Measurements from ENCODE around the gene IMMP1L.

Gene IMMP1L

DNA sequence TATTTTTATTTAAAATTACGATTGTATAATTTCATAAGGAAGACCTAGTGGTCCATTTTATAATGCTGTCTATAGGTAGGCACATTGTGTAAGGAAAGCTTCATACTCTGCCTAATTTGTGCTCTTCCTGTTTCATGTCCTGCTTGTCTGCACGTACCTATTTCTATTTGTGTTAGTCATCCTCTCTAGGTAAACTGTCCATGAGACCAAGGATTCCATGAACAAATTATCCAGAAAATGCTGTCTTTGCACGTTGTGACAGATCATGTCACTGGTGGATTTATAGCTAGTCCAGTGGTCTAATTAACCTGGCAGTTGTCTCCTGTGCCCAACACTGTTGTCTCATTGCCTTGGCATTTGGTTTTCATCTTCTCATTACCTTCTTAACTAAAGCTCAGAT is 95.1 kb downstream of the IMMP1L start:
- Histone ChIP-seq H3K79me2 (ENCODE audit: low read length) (no peaks in the 10 kb centered on the region), H3K9ac (ENCODE audit: low read length) (no peak overlapping the region), H4K20me1 (ENCODE audit: insufficient read depth, low read length) (no peaks in the 10 kb centered on the region), H3K9me2 (replicated peaks; ENCODE audit: insufficient read depth, low read length) (no peaks in the 10 kb centered on the region), H3K9me3 (replicated peaks; ENCODE audit: insufficient read depth, low read length) (no peaks in the 10 kb centered on the region), H3F3A (ENCODE audit: insufficient read depth, low read length) (no peaks in the 10 kb centered on the region), H3K27ac (ENCODE audit: low read length) (no peak overlapping the region), H3K27me3 (replicated peaks; ENCODE audit: insufficient read depth, low read length) (no peaks in the 10 kb centered on the region), H3K4me1 (ENCODE audit: low read length) (no peaks in the 10 kb centered on the region), H3K36me3 (replicated peaks; ENCODE audit: insufficient read depth, low read length) (no peaks in the 10 kb centered on the region), H3K4me2 (ENCODE audit: low read depth, low read length) (no peak overlapping the region), H3K4me3 (ENCODE audit: low read length) (no peak overlapping the region), H2AFZ (ENCODE audit: low read length) (no peak overlapping the region)
- no peak for TF ChIP-seq EZH2 (optimal IDR thresholded peaks at IDR 0.05; ENCODE audit: low read depth, low read length)
- TF ChIP-seq, protein P1, sequence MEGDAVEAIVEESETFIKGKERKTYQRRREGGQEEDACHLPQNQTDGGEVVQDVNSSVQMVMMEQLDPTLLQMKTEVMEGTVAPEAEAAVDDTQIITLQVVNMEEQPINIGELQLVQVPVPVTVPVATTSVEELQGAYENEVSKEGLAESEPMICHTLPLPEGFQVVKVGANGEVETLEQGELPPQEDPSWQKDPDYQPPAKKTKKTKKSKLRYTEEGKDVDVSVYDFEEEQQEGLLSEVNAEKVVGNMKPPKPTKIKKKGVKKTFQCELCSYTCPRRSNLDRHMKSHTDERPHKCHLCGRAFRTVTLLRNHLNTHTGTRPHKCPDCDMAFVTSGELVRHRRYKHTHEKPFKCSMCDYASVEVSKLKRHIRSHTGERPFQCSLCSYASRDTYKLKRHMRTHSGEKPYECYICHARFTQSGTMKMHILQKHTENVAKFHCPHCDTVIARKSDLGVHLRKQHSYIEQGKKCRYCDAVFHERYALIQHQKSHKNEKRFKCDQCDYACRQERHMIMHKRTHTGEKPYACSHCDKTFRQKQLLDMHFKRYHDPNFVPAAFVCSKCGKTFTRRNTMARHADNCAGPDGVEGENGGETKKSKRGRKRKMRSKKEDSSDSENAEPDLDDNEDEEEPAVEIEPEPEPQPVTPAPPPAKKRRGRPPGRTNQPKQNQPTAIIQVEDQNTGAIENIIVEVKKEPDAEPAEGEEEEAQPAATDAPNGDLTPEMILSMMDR (IDR thresholded peaks at IDR 0.05; ENCODE audit: low read length) = no peak
- TF ChIP-seq EZH2phosphoT487 (IDR thresholded peaks at IDR 0.05; ENCODE audit: low read length) = no peak
- no peak for DNase-seq

DNA sequence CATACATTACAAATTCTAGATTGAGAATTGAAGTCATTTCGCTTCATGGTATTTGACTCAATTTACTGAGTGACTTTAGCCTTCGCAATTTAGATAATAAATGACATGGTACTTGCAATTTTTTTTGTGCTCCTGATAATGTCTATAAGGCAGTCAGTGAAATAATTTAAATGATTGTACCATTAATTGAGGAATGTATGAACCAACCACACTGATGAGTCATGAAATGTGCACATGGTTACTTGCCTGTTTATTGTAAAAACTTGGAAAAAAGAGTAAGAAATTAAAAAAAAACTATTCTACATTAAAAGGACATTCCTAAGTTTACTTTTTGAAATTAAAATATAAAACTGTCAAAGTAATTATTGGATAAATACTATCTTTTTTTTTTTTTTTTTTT is 96.5 kb downstream of the IMMP1L start:
- H3K4me3 ChIP-seq (ENCODE audit: low read length) = no peak overlapping the region

DNA sequence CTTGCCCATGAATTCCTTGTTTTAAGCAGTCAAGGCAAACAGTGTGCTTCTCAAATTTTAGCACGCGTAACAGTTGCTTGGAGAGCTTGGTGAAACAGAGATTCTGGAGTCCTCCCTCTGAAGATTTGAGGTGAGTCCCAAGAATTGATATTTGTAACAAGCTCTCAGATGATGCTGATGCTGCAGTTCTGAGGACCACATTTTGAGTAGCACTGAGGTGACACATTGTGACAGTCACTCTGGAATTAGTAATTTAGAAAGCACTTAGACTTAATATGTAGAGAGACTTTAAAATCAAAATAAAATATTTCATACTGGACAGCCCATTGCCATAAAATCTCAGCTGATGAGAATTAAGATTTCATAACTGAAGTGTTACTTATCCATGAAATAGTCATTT is 101.2 kb downstream of the IMMP1L start:
- H3K4me2 ChIP-seq (ENCODE audit: low read depth, low read length) = no peak overlapping the region
- no peaks in the 10 kb centered on the region for H3K79me2 ChIP-seq (ENCODE audit: low read length)
- no peaks in the 10 kb centered on the region for H3F3A ChIP-seq (ENCODE audit: insufficient read depth, low read length)
- H2AFZ ChIP-seq (ENCODE audit: low read length) = no peak overlapping the region
- no peak overlapping the region for H3K4me3 ChIP-seq (ENCODE audit: low read length)
- H3K4me1 ChIP-seq (ENCODE audit: low read length) = no peaks in the 10 kb centered on the region
- no peak for DNase-seq
- no peaks in the 10 kb centered on the region for H4K20me1 ChIP-seq (ENCODE audit: insufficient read depth, low read length)
- no peak overlapping the region for H3K27ac ChIP-seq (ENCODE audit: low read length)
- no peaks in the 10 kb centered on the region for H3K9me2 ChIP-seq (replicated peaks; ENCODE audit: insufficient read depth, low read length)
- TF ChIP-seq, protein P1 (IDR thresholded peaks at IDR 0.05; ENCODE audit: low read length) = no peak
- TF ChIP-seq EZH2phosphoT487 (IDR thresholded peaks at IDR 0.05; ENCODE audit: low read length) (no peak), EZH2 (optimal IDR thresholded peaks at IDR 0.05; ENCODE audit: low read depth, low read length) (no peak)
- no peaks in the 10 kb centered on the region for H3K9me3 ChIP-seq (replicated peaks; ENCODE audit: insufficient read depth, low read length)
- no peaks in the 10 kb centered on the region for H3K36me3 ChIP-seq (replicated peaks; ENCODE audit: insufficient read depth, low read length)
- no peaks in the 10 kb centered on the region for H3K27me3 ChIP-seq (replicated peaks; ENCODE audit: insufficient read depth, low read length)
- no peak overlapping the region for H3K9ac ChIP-seq (ENCODE audit: low read length)

More for the DNA sequence above, 96.5 kb downstream of the IMMP1L start:
- H3K4me2 ChIP-seq (ENCODE audit: low read depth, low read length) = no peak overlapping the region
- TF ChIP-seq EZH2phosphoT487 (IDR thresholded peaks at IDR 0.05; ENCODE audit: low read length) (no peak), EZH2 (optimal IDR thresholded peaks at IDR 0.05; ENCODE audit: low read depth, low read length) (no peak)
- TF ChIP-seq, protein P1 (IDR thresholded peaks at IDR 0.05; ENCODE audit: low read length) = no peak
- no peak overlapping the region for H3K9ac ChIP-seq (ENCODE audit: low read length)
- no peak overlapping the region for H3K27ac ChIP-seq (ENCODE audit: low read length)
- no peaks in the 10 kb centered on the region for H3F3A ChIP-seq (ENCODE audit: insufficient read depth, low read length)
- no peaks in the 10 kb centered on the region for H3K36me3 ChIP-seq (replicated peaks; ENCODE audit: insufficient read depth, low read length)
- H3K4me1 ChIP-seq (ENCODE audit: low read length) = no peaks in the 10 kb centered on the region
- H3K9me2 ChIP-seq (replicated peaks; ENCODE audit: insufficient read depth, low read length) = no peaks in the 10 kb centered on the region
- no peaks in the 10 kb centered on the region for H4K20me1 ChIP-seq (ENCODE audit: insufficient read depth, low read length)
- H3K9me3 ChIP-seq (replicated peaks; ENCODE audit: insufficient read depth, low read length) = no peaks in the 10 kb centered on the region
- no peaks in the 10 kb centered on the region for H3K27me3 ChIP-seq (replicated peaks; ENCODE audit: insufficient read depth, low read length)
- no peaks in the 10 kb centered on the region for H3K79me2 ChIP-seq (ENCODE audit: low read length)
- DNase-seq = no peak
- H2AFZ ChIP-seq (ENCODE audit: low read length) = no peak overlapping the region
